Natural killer cell (primary cell): ENCODE measurements around the gene GRM8. TPM values are rescaled to one million over a fixed set of nuclear protein-coding genes. Genes with fewer than 3 reads are reported as not detected.

ENCODE experiments used
- ATAC-seq, 3 donors: fragments of 150-1000 bp in 2 of 3; fragments of 200-7000 bp in 1 of 3; cut with Tn5 transposase; 1 replicate in 1 of 3; 2 replicates in 2 of 3; pipeline ENCODE4 v1.10.0; 2021; ENCODE audit warnings: mild to moderate bottlenecking in 2 of 3, moderate library complexity in 2 of 3
- DNase-seq, 2 donors: peaks; one replicate each; pipeline versions ENCODE4 v3.0.0 to v3.0.0-alpha.2; 2013 to 2021; ENCODE audit warnings: mixed read lengths in 1 of 2
- H3K27ac ChIP-seq: one replicate; pipeline ENCODE4 v1.5.1; 2013; ENCODE audit warnings: mild to moderate bottlenecking, low read length
- H3K27me3 ChIP-seq: one replicate; pipeline ENCODE4 v1.6.1; 2013; ENCODE audit warnings: low read length; ENCODE audit not compliant: control insufficient read depth, insufficient read depth
- H3K36me3 ChIP-seq: one replicate; pipeline ENCODE4 v1.6.1; 2013; ENCODE audit warnings: low read length; ENCODE audit not compliant: control insufficient read depth, insufficient read depth
- H3K4me1 ChIP-seq: one replicate; pipeline ENCODE4 v1.6.1; 2013; ENCODE audit warnings: low read length; ENCODE audit not compliant: control insufficient read depth, insufficient read depth
- H3K4me3 ChIP-seq: one replicate; pipeline ENCODE4 v1.5.1; 2013; ENCODE audit warnings: low read length
- H3K9me3 ChIP-seq: one replicate; pipeline ENCODE4 v1.6.1; 2013; ENCODE audit warnings: low read length; ENCODE audit not compliant: control insufficient read depth, insufficient read depth
- H3K27ac Mint-ChIP-seq, 2 donors: one replicate each; pipeline ENCODE4 v1.8.0; 2022; ENCODE audit warnings: mild to moderate bottlenecking in 2 of 2, mixed read lengths in 2 of 2, moderate library complexity in 1 of 2
- H3K27me3 Mint-ChIP-seq, 2 donors: one replicate each; pipeline ENCODE4 v1.8.0; 2022; ENCODE audit warnings: low read depth in 2 of 2, mixed read lengths in 2 of 2
- H3K36me3 Mint-ChIP-seq: one replicate; pipeline ENCODE4 v1.8.0; 2022; ENCODE audit warnings: mixed read lengths
- H3K4me1 Mint-ChIP-seq, 2 donors: one replicate each; pipeline ENCODE4 v1.8.0; 2022; ENCODE audit warnings: mixed read lengths in 2 of 2
- H3K4me3 Mint-ChIP-seq: one replicate; pipeline ENCODE4 v1.8.0; 2022; ENCODE audit warnings: mild to moderate bottlenecking, moderate library complexity, mixed read lengths
- H3K9me3 Mint-ChIP-seq, 2 donors: one replicate each; pipeline ENCODE4 v1.8.0; 2022; ENCODE audit warnings: mixed read lengths in 2 of 2
- WGBS: methylation state at CpG from one replicate; pipeline ENCODE4 v1.1.7; 2013; ENCODE audit warnings: missing lambda C conversion rate; ENCODE audit not compliant: insufficient coverage; 5-methylcytosine and 5-hydroxymethylcytosine counted together
- intact Hi-C: fragments of 100-400 bp; cut with micrococcal nuclease; formaldehyde crosslinking; loops from one replicate; pipeline ENCODE4 v1.14.2; 2022
- total RNA-seq, 4 donors: library from RNA; stranded (reverse); fragments of 120-200 nt in 1 of 4; gene quantifications; one replicate each; pipeline versions ENCODE4 v1.2.3 to v1.2.4, GENCODE V29; 2013 to 2022
- TF ChIP-seq, protein P1 (sequence below): fragments of 200-600 bp; IDR thresholded peaks from one replicate; pipeline ENCODE4 v1.8.0; 2022; ENCODE audit warnings: antibody characterized with exemption

GRM8 gene
- total RNA-seq, 3 donors from 2014 or later (not counting 1 experiment from before 2014, with no cell fraction given), result not detected

DNA sequence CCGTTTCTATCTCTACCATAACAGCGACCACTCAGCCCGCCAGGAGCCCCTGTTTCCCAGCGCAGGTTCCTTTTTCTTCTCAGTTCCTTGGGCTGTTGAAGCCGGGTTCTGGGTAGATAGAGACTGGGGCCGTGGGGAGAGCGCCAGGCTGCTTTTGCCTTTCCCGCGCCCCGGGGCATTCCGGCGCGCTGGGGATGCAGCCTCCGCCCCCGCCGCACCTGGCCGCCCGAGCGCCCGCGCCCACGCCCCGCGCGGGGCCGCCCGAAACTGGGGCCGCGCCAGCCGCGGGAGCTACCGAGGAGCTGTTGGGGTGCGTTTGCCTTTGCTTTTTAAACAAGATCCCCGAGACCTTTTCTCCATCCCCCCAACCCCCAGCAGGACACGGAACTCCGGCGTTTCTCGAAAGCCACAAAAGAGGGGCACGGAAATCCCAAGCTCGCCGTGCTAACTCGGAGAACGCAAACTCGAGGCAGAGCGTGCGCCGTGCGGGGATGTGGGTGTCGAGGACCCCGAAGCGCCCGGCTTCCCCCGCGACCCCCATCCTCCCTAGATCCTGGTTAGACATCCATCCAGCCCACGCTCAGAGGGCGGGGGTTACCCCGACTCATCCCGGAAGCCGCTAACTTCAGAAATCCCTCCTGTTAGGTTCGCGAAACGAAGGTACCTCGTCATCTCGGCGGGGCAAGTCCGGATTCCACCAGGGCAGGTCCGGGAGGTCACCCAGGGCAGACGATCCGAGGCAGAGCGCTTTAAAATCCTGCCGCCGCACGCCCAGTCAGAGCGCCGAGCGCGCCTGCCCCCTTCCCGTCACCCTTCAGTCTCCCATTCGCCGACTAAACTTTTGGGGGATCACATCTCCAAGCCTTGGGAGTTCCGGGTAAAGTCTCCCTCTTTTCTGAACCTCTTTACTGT lies 1.0 kb downstream of the GRM8 start:
- no peak overlapping the region for H3K27ac Mint-ChIP-seq
- peak overlapping the region; percentile 91 for H3K4me3 Mint-ChIP-seq
- Histone ChIP-seq H3K27me3 (peaks cover 49% of the 10 kb centered on the region), H3K27ac (no peak overlapping the region), H3K9me3 (no peaks in the 10 kb centered on the region), H3K4me1 (peaks cover 23% of the 10 kb centered on the region), H3K36me3 (no peaks in the 10 kb centered on the region), H3K4me3 (peak overlapping the region; percentile 6)
- intact Hi-C loops, result no loop called here
- ATAC-seq, result peak in 2 of 3 donors; percentile 14 to 36
- no peaks in the 10 kb centered on the region for H3K36me3 Mint-ChIP-seq
- peak in 1 of 2 donors; percentile 35 for DNase-seq
- peaks cover 55 to 68% of the 10 kb centered on the region in 2 donors for H3K27me3 Mint-ChIP-seq
- H3K4me1 Mint-ChIP-seq, result peaks cover 8 to 20% of the 10 kb centered on the region in 2 donors
- TF ChIP-seq, protein P1, sequence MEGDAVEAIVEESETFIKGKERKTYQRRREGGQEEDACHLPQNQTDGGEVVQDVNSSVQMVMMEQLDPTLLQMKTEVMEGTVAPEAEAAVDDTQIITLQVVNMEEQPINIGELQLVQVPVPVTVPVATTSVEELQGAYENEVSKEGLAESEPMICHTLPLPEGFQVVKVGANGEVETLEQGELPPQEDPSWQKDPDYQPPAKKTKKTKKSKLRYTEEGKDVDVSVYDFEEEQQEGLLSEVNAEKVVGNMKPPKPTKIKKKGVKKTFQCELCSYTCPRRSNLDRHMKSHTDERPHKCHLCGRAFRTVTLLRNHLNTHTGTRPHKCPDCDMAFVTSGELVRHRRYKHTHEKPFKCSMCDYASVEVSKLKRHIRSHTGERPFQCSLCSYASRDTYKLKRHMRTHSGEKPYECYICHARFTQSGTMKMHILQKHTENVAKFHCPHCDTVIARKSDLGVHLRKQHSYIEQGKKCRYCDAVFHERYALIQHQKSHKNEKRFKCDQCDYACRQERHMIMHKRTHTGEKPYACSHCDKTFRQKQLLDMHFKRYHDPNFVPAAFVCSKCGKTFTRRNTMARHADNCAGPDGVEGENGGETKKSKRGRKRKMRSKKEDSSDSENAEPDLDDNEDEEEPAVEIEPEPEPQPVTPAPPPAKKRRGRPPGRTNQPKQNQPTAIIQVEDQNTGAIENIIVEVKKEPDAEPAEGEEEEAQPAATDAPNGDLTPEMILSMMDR, result no peak
- WGBS, result 2% methylated on average over 81 of the region's 81 CpGs
- H3K9me3 Mint-ChIP-seq, result no peaks in the 10 kb centered on the region

DNA sequence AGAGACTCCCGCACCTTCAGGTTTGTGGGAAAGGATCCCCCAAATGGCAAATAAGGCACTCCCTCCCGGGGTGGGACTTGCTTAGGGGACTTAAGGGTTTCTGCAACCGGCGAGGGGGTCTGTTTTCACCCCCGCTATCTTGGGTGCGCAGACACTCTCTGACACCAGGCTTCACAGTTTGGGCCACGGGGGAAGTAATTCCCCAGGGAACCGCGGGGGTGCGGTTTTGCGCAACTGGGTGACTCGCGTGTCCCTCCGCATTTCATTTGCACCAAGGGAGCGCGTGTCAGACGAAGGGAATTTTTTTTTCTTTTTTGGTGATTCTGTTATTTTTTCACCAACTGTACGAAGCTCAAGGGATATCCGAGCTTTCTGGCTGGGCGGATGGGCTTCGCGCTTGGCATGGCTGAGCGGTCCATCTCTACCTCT lies 1.7 kb downstream of the GRM8 start:
- Mint-ChIP-seq H3K27ac (no peak overlapping the region), H3K9me3 (no peaks in the 10 kb centered on the region), H3K27me3 (peaks cover 52 to 66% of the 10 kb centered on the region in 2 donors), H3K36me3 (no peaks in the 10 kb centered on the region), H3K4me3 (peak overlapping the region; percentile 35), H3K4me1 (peaks cover 8 to 20% of the 10 kb centered on the region in 2 donors)
- Histone ChIP-seq H3K36me3 (no peaks in the 10 kb centered on the region), H3K4me3 (no peak overlapping the region), H3K27me3 (peaks cover 49% of the 10 kb centered on the region), H3K27ac (no peak overlapping the region), H3K4me1 (peaks cover 23% of the 10 kb centered on the region), H3K9me3 (no peaks in the 10 kb centered on the region)
- DNase-seq, result peak in 1 of 2 donors; percentile 17
- 7% methylated on average over 23 of the region's 23 CpGs for WGBS
- intact Hi-C loops, result no loop called here
- TF ChIP-seq, protein P1, result no peak
- no peak for ATAC-seq

DNA sequence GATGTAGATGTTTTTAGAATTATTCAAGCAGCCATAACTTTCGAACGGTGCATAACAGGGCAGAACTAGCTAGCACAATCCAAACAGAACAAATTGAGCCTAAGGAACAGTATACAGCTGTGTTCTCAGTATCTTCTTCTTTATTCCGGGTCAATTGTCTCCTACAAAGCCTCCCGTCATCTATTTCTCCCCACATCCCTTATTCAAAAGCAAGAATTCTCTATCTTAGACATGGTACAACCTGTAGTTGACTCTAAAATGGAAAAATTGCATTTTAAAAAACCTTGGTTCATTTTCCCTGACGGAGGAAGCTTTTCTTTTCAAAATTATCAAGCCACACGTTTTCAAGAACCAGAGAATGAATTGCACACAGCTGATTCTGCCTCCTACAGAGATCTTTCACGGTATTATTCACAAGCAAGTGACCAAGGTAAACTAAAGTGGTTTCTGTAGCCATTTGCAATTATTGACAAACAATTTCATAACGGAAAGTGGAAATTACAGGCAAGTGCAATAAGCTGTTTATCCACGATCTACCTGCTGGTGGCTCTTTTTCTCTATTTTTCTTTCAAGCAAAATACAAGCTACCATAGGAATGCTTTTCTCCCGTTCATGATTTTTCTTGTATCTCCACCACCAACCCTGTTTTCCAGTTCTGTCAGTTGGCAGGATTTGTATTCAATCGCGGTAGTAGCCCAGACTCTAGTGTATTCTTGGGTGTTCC lies 2.3 kb downstream of the GRM8 start:
- Histone ChIP-seq H3K27me3 (peaks cover 47% of the 10 kb centered on the region), H3K27ac (no peak overlapping the region), H3K4me3 (no peak overlapping the region), H3K4me1 (peaks cover 23% of the 10 kb centered on the region), H3K36me3 (no peaks in the 10 kb centered on the region), H3K9me3 (no peaks in the 10 kb centered on the region)
- Mint-ChIP-seq H3K27me3 (peaks cover 46 to 60% of the 10 kb centered on the region in 2 donors), H3K4me1 (peaks cover 8 to 20% of the 10 kb centered on the region in 2 donors), H3K4me3 (peak overlapping the region; percentile 35), H3K36me3 (no peaks in the 10 kb centered on the region), H3K27ac (no peak overlapping the region), H3K9me3 (no peaks in the 10 kb centered on the region)
- TF ChIP-seq, protein P1, result no peak
- no peak for ATAC-seq
- DNase-seq, result peak in 1 of 2 donors; percentile 9
- intact Hi-C loops, result no loop called here
- 10% methylated on average over 12 of the region's 12 CpGs for WGBS
